GM19240 (cell line): Measurements from ENCODE around the gene POU5F2.

Experiments used
- DNase-seq: peaks from one replicate; pipeline ENCODE4 v3.0.0; 2011; ENCODE audit warnings: low spot score; ENCODE audit not compliant: insufficient read length

POU5F2 gene, protein sequence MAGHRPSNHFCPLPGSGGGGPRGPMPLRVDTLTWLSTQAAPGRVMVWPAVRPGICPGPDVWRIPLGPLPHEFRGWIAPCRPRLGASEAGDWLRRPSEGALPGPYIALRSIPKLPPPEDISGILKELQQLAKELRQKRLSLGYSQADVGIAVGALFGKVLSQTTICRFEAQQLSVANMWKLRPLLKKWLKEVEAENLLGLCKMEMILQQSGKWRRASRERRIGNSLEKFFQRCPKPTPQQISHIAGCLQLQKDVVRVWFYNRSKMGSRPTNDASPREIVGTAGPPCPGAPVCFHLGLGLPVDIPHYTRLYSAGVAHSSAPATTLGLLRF

GRCh38 chr5:93741136-93741811 lies at the start of gene POU5F2:
POU5F2 (minus strand) TSS chr5:93741600; CDS start chr5:93741563, 37 bp downstream.
- no peak for DNase-seq

DNA sequence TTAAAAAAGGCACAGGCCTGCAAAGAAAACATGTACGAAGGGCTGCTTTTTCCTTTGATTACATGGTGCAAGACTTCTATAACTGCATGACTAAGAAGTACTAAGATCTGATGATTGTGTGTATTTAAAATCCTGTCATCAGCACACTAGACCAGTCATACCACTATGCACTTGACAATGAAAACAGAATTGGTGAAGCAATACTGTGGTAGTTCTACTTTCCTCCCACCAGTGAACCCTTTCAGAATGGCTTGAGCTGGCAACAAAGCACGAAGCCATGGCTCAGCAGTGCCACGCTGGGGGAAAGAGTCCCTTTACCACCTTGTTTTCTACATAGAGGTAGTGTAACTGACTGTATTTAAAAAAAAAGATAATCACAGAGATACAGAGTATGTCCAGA lies 49.0 kb upstream of the POU5F2 start:
- no peak for DNase-seq

DNA sequence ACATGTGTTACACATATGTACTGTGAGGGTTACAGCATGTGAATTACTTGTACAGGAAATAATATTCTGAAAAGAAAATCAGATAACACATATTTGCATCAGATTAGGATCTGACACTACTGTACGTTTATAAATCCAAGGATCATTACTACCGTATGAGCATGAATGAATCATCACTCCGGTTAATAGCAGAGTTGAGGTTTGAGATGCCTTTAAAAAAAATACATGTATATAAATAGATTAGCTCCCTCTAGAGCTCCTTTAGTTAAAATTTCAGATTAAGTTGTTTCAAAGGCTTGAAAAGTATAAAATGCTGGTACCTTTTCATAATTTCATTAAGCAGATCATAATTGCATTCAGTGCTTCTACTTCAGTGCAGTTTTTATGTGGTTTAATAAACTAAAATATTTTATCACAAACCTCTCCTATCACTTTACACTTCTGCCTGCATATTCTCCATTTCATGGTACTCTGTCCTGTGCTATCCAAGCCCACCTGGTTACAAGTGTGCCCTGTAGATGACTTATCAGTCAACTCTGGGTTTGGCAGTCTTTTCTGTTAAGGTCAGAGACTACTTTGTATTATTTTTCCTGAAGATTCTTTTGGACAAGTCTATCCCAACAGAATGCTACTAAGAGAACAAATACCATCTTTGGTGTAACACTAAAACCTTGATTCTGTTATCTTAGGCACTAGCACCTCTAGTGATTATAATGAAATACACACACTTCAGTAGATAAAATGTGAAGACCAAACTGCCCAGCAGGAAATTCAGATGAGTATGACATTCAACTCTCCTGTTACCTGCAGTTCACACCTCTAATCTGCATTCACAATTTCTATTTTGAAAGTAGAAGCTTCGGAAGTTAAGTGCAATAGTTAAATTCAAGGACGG lies 48.0 kb upstream of the POU5F2 start:
- DNase-seq: no peak

- DNase-seq: no peak
Observed at GRCh38 chr5:93787598-93787997, 46.2 kb upstream of the POU5F2 start.

GRCh38 chr5:93785475-93785874 lies 44.1 kb upstream of the POU5F2 start:
- no peak for DNase-seq

DNA sequence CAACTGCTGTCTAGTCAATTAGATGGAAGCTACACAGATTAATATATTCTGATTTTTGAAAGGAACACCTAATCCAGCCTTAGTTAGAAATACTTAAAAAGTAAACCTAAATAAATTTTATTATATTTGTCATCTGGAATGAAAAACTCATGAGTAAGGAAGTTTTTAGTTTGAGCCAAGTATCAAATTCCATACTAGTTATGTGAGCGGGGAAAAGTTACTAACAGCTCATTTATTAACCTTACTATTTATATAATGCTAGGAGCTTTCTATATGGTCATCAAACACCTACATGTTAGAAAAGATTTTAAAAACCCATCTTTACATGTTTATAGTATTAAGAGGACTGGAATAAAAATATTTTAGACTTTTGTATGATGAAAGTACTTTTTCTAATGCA lies 41.6 kb upstream of the POU5F2 start:
- DNase-seq: no peak

- DNase-seq: no peak
Observed at GRCh38 chr5:93777620-93778019, 36.2 kb upstream of the POU5F2 start.

DNA sequence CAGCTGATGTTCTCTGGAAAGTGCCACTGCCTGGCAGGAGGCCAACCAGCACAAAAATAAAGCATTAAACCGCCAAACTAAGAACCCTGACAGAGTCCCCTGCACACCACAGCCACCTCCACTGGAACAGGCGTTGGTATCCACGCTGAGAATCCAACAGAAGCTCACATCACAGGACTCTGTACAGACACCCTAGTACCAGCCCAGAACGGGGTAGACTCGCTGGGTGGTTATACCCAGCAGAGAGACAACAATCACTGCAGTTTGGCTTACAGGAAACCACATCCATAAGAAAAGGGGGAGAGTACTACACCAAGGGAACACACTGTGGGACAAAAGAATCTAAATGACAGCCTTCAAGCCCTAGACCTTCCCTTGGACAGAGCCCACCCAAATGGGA lies 15.0 kb upstream of the POU5F2 start:
- no peak for DNase-seq

GRCh38 chr5:93755716-93756115 lies 14.3 kb upstream of the POU5F2 start:
- DNase-seq: no peak

DNA sequence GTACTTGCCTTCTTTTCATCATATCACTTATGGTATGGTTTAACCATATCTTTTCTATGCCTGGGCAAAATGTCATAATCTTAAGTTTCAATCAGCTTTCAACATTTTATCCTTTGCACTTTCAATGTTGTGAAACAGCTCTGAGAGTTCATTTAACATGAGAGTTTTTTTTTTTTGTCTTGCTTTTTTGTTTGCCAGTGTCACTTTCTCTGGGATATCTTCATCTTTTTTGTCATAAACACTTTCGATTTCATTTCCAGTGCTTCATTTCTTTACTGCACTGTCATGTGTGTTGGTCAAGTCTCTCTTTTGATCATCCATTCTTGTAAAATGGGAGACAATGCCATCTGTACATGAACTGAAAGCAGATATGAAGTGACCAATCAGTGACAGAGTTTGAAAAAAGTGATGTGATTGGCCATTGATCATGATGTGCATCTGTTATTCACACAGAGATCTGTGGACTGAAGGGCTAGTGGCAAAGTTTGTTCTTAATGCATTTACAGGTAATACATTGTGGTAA lies 7.5 kb upstream of the POU5F2 start:
- DNase-seq: no peak

- DNase-seq: no peak
Observed at GRCh38 chr5:93746406-93747056, 5.1 kb upstream of the POU5F2 start.

GRCh38 chr5:93736284-93736683 lies 5.1 kb downstream of the POU5F2 start:
- DNase-seq: no peak

DNA sequence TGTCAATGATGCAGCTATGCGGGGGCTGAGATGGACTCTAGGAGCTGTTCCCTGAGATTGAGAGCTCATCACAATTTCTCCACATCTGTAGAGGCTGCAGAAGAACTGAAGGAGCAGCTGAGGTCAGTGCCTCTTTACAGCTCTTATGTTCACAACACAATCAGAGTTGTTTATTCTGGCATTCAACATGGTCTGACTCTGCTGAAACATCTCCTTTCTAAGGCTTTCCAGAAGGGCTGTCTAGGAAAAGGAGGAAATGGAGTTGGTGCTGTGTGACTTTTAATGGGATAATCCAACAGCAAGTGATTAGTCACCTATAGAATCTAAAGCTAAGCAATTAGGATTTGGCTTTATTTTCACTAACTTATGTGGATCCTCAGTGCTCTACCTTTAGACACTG lies 6.0 kb downstream of the POU5F2 start:
- no peak for DNase-seq

DNA sequence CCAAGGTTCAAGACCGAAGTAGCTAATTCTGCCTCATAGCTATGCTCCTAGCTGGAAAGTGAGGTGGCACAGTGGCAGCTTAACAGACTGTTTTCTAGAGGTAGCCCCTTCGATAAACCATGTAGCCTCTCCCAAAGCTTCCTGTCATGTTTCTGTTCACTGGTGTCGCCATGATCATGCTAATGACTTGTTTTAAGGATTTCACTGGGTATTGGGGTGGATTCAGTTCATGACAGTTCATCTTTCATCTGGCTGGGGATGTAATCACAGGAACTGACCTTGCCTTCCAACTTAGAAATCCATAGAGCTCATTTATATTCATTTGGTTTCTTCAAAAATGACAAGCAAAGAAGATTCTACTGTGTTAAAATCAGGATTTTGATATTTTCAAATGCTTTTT lies 9.4 kb downstream of the POU5F2 start:
- DNase-seq: no peak

DNA sequence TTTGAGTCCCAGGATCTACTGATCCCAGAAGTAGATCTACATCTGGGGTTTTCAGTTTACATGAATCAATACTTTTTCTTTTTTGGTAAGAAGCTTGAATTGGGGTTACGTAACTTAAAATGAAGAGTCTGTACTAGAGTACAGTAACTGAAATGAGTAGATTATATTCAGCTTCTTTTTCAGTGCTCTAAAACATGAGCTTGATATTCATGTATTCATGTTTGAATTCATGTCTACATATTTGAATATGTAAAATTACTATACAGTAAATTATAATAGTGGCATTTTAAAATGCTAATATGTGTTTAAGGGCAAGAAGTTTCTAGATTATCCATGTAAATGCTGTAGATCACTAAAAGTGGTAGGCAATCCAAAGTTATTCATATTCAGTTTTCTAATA lies 14.8 kb downstream of the POU5F2 start:
- DNase-seq: no peak

DNA sequence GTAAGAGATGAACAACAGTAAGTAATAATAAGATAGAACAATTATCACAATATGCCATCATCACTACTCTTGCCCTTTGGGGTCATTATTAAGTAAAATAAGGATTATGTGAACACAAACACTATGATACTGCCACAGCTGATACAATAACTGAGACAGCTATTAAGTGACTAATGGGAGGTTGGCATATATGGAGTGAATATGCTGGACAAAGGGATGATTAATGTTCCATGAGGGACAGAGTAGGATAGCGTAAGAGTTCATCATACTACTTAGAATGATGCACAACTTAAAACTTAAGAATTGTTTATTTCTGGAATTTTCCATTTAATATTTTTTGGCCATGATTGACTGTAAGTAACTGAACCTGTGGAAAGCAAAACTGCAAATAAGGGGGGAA lies 16.6 kb downstream of the POU5F2 start:
- no peak for DNase-seq

DNA sequence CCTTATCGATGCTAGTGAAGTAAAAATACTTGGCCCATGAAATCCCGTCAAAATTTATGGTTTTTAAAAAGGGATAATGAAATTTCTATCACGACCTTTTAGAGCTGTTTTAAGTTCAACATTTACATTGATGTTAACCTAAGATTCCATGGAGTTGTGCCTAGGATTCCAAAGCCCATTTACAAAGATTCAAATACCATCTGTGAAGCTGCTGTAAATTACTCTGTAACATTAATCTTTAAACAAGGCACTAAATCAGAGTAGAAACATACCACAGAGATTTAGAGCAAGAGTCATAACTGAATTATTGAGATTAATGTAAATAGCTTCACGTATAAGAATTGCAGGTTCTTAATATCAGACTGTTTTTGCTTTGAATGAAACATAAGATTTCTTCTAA lies 17.7 kb downstream of the POU5F2 start:
- no peak for DNase-seq

DNA sequence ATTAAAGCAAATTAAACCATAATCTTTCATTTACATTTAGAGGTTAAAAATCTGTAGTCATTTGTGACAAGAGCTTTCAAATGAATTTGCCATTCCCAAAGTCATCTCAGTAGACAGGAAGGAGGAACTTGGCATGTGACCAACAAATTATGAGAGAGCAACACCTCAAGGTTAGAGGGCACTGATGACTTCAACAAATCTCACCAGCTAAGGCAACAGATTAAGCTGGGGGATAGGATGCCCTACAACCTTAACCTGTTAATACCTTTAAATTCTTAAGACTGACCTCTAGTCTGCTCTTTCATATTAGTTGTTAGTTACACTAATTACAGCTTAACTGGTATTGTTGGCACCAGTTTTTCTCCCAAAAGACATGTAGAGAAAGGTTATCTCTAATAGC lies 18.4 kb downstream of the POU5F2 start:
- no peak for DNase-seq

- no peak for DNase-seq
Observed at GRCh38 chr5:93722588-93722987, 18.8 kb downstream of the POU5F2 start.

- no peak for DNase-seq
Observed at GRCh38 chr5:93721511-93721910, 19.9 kb downstream of the POU5F2 start.

GRCh38 chr5:93721071-93721470 lies 20.3 kb downstream of the POU5F2 start:
- no peak for DNase-seq
